CD4-positive, alpha-beta memory T cell (primary cell): ENCODE results near the gene SIN3B. TPM values are rescaled to one million over a fixed set of nuclear protein-coding genes. Genes with fewer than 3 reads are reported as not detected.

Experiments
- CTCF ChIA-PET: fragments of 350-600 bp; sonication (Branson Sonifier 250); formaldehyde crosslinking; loops from one replicate; lab custom pipeline; 2021; ENCODE audit warnings: inconsistent platforms; ENCODE audit not compliant: partially characterized antibody; lab: Charles Lee
- POLR2A ChIA-PET: fragments of 350-600 bp; sonication (Branson Sonifier 250); formaldehyde crosslinking; loops from one replicate; lab custom pipeline; 2021; ENCODE audit not compliant: partially characterized antibody; lab: Charles Lee
- DNase-seq, 5 donors: peaks; one replicate each; pipeline versions ENCODE4 v3.0.0 to v3.0.0-alpha.2; 2020 to 2022; ENCODE audit warnings: mixed read lengths in 1 of 5
- H3K27ac ChIP-seq: one replicate; pipeline ENCODE4 v1.7.0; 2013; ENCODE audit warnings: low read depth, low read length
- H3K27me3 ChIP-seq: 2 replicates; pipeline ENCODE4 v1.7.0; 2013; ENCODE audit warnings: mild to moderate bottlenecking, low read length, moderate library complexity; ENCODE audit not compliant: insufficient read depth
- H3K36me3 ChIP-seq: 2 replicates; pipeline ENCODE4 v1.7.0; 2013; ENCODE audit warnings: mild to moderate bottlenecking, low read length, moderate library complexity; ENCODE audit not compliant: insufficient read depth
- H3K4me1 ChIP-seq: 2 replicates; pipeline ENCODE4 v1.7.0; 2013; ENCODE audit warnings: mild to moderate bottlenecking, low read length, moderate library complexity; ENCODE audit not compliant: insufficient read depth
- H3K4me3 ChIP-seq, 2 donors: one replicate each; pipeline ENCODE4 v1.7.0; 2013; ENCODE audit warnings: low read length in 2 of 2, mild to moderate bottlenecking in 1 of 2
- H3K9me3 ChIP-seq, 2 donors: one replicate each; pipeline ENCODE4 v1.7.0; 2013; ENCODE audit warnings: low read length in 2 of 2, control low read depth in 1 of 2; ENCODE audit not compliant: control insufficient read depth in 1 of 2
- H3K27ac Mint-ChIP-seq, 7 donors: one replicate each; pipeline ENCODE4 v1.8.0; 2020 to 2021; ENCODE audit warnings: mixed read lengths in 7 of 7, mild to moderate bottlenecking in 6 of 7, inconsistent platforms in 3 of 7, moderate library complexity in 3 of 7
- H3K27me3 Mint-ChIP-seq, 2 donors: one replicate each; pipeline ENCODE4 v1.8.0; 2020 to 2021; ENCODE audit warnings: mixed read lengths in 2 of 2
- H3K36me3 Mint-ChIP-seq, 2 donors: one replicate each; pipeline ENCODE4 v1.8.0; 2020 to 2021; ENCODE audit warnings: mixed read lengths in 2 of 2, inconsistent platforms in 1 of 2, mild to moderate bottlenecking in 1 of 2
- H3K4me1 Mint-ChIP-seq, 4 donors: one replicate each; pipeline ENCODE4 v1.8.0; 2020 to 2021; ENCODE audit warnings: mixed read lengths in 4 of 4, mild to moderate bottlenecking in 1 of 4
- H3K4me3 Mint-ChIP-seq, 8 donors: one replicate each; pipeline ENCODE4 v1.8.0; 2020 to 2021; ENCODE audit warnings: mixed read lengths in 8 of 8, mild to moderate bottlenecking in 7 of 8, moderate library complexity in 6 of 8, inconsistent platforms in 3 of 8
- H3K9me3 Mint-ChIP-seq, 8 donors: one replicate each; pipeline ENCODE4 v1.8.0; 2020 to 2021; ENCODE audit warnings: mixed read lengths in 8 of 8, mild to moderate bottlenecking in 5 of 8, inconsistent platforms in 3 of 8, moderate library complexity in 1 of 8
- intact Hi-C: fragments of 100-400 bp; cut with micrococcal nuclease; formaldehyde crosslinking; loops from one replicate; pipeline ENCODE4 v1.15.1; 2023
- polyA plus RNA-seq, 2 donors: library from polyadenylated mRNA; unstranded; fragments of 300-500 nt; fragmentation: Illumina TruSeq; gene quantifications; one replicate each; pipeline ENCODE4 v1.2.3, GENCODE V29; 2021
- total RNA-seq, 2 experiments: library from RNA; stranded (reverse); gene quantifications; one replicate each; pipeline ENCODE4 v1.2.3, GENCODE V29; 2021

The SIN3B gene
- total and polyA plus RNA-seq, 4 experiments from 2014 or later = 1.4 to 88.4 (median 46.0) TPM

GRCh38 chr19:16911046-16911445 lies 81.8 kb downstream of the SIN3B start:
- no peak overlapping the region for H3K27ac Mint-ChIP-seq

GRCh38 chr19:16912780-16913179 lies 83.6 kb downstream of the SIN3B start:
- H3K27me3 Mint-ChIP-seq = peaks cover 2 to 3% of the 10 kb centered on the region in 2 donors
- intact Hi-C loops = no loop called here
- Histone ChIP-seq H3K36me3 (no peaks in the 10 kb centered on the region), H3K9me3 (peaks cover 0 to 10% of the 10 kb centered on the region in 2 donors), H3K4me1 (no peaks in the 10 kb centered on the region), H3K27me3 (no peaks in the 10 kb centered on the region), H3K27ac (no peak overlapping the region), H3K4me3 (no peak overlapping the region)
- H3K4me3 Mint-ChIP-seq = no peak overlapping the region
- no peak for DNase-seq
- H3K27ac Mint-ChIP-seq = no peak overlapping the region
- peaks cover 8% of the 10 kb centered on the region in 2 donors for H3K36me3 Mint-ChIP-seq
- H3K4me1 Mint-ChIP-seq = no peaks in the 10 kb centered on the region
- POLR2A ChIA-PET = no interaction called here
- CTCF ChIA-PET = no interaction called here
- H3K9me3 Mint-ChIP-seq = peaks cover 0 to 44% (median 32%) of the 10 kb centered on the region in 8 donors

More at GRCh38 chr19:16911046-16911445, 81.8 kb downstream of the SIN3B start:
- no peak for DNase-seq
- H3K4me1 Mint-ChIP-seq = no peaks in the 10 kb centered on the region
- peaks cover 0 to 10% of the 10 kb centered on the region in 2 donors for H3K9me3 ChIP-seq
- no peaks in the 10 kb centered on the region for H3K27me3 ChIP-seq
- H3K4me3 ChIP-seq = no peak overlapping the region
- peaks cover 0 to 44% (median 32%) of the 10 kb centered on the region in 8 donors for H3K9me3 Mint-ChIP-seq
- peaks cover 8% of the 10 kb centered on the region in 2 donors for H3K36me3 Mint-ChIP-seq
- CTCF ChIA-PET = interaction anchor here (1.5 kb wide), 1 partner anchor 141 kb away, joined by 5 read pairs; no protein-coding TSS in a partner anchor
- no peak overlapping the region for H3K27ac ChIP-seq
- POLR2A ChIA-PET = no interaction called here
- no peaks in the 10 kb centered on the region for H3K4me1 ChIP-seq
- H3K36me3 ChIP-seq = no peaks in the 10 kb centered on the region
- peaks cover 0 to 1% of the 10 kb centered on the region in 2 donors for H3K27me3 Mint-ChIP-seq
- intact Hi-C loops = no loop called here
- H3K4me3 Mint-ChIP-seq = no peak overlapping the region

GRCh38 chr19:16914421-16914820 lies 85.2 kb downstream of the SIN3B start:
- Mint-ChIP-seq H3K9me3 (peaks cover 1 to 48% (median 33%) of the 10 kb centered on the region in 8 donors), H3K4me1 (no peaks in the 10 kb centered on the region), H3K27me3 (peaks cover 4 to 7% of the 10 kb centered on the region in 2 donors), H3K4me3 (no peak overlapping the region), H3K36me3 (peaks cover 8 to 13% of the 10 kb centered on the region in 2 donors), H3K27ac (no peak overlapping the region)
- ChIA-PET CTCF (no interaction called here), POLR2A (no interaction called here)
- Histone ChIP-seq H3K4me3 (no peak overlapping the region), H3K4me1 (no peaks in the 10 kb centered on the region), H3K27me3 (no peaks in the 10 kb centered on the region), H3K36me3 (no peaks in the 10 kb centered on the region), H3K27ac (no peak overlapping the region), H3K9me3 (peaks cover 0 to 10% of the 10 kb centered on the region in 2 donors)
- intact Hi-C loops = no loop called here
- DNase-seq = no peak

- Mint-ChIP-seq H3K4me3 (no peak overlapping the region), H3K27ac (no peak overlapping the region), H3K27me3 (peaks cover 4 to 9% of the 10 kb centered on the region in 2 donors), H3K9me3 (peaks cover 1 to 48% (median 33%) of the 10 kb centered on the region in 8 donors), H3K4me1 (no peaks in the 10 kb centered on the region), H3K36me3 (peaks cover 8 to 13% of the 10 kb centered on the region in 2 donors)
- no peak overlapping the region for H3K4me3 ChIP-seq
- CTCF ChIA-PET = no interaction called here
- POLR2A ChIA-PET = no interaction called here
- no peaks in the 10 kb centered on the region for H3K27me3 ChIP-seq
- H3K36me3 ChIP-seq = no peaks in the 10 kb centered on the region
- H3K4me1 ChIP-seq = no peaks in the 10 kb centered on the region
- DNase-seq = no peak
- intact Hi-C loops = no loop called here
- no peak overlapping the region for H3K27ac ChIP-seq
- H3K9me3 ChIP-seq = peaks cover 0 to 10% of the 10 kb centered on the region in 2 donors
Measured at GRCh38 chr19:16915135-16915534, 85.9 kb downstream of the SIN3B start.

- no peaks in the 10 kb centered on the region for H3K4me1 Mint-ChIP-seq
- CTCF ChIA-PET = interaction anchor here (1.3 kb wide), 1 partner anchor 13 kb away, joined by 3 read pairs; no protein-coding TSS in a partner anchor
Measured at GRCh38 chr19:16915734-16916133, 86.5 kb downstream of the SIN3B start.

GRCh38 chr19:16917401-16917800 lies 88.2 kb downstream of the SIN3B start:
- Histone ChIP-seq H3K4me1 (no peaks in the 10 kb centered on the region), H3K36me3 (no peaks in the 10 kb centered on the region), H3K27me3 (no peaks in the 10 kb centered on the region), H3K27ac (no peak overlapping the region), H3K9me3 (peaks cover 0 to 10% of the 10 kb centered on the region in 2 donors), H3K4me3 (no peak overlapping the region)
- peaks cover 5 to 13% of the 10 kb centered on the region in 2 donors for H3K36me3 Mint-ChIP-seq
- ChIA-PET POLR2A (no interaction called here), CTCF (interaction anchor here (0.7 kb wide), 1 partner anchor 28 kb away, joined by 3 read pairs; no protein-coding TSS in a partner anchor)
- no peak overlapping the region for H3K4me3 Mint-ChIP-seq
- H3K4me1 Mint-ChIP-seq = peaks cover 0 to 1% (median 0%) of the 10 kb centered on the region in 4 donors
- peaks cover 4 to 12% of the 10 kb centered on the region in 2 donors for H3K27me3 Mint-ChIP-seq
- no peak for DNase-seq
- peaks cover 1 to 34% (median 23%) of the 10 kb centered on the region in 8 donors for H3K9me3 Mint-ChIP-seq
- intact Hi-C loops = no loop called here
- no peak overlapping the region for H3K27ac Mint-ChIP-seq

More at GRCh38 chr19:16915734-16916133, 86.5 kb downstream of the SIN3B start:
- H3K27me3 Mint-ChIP-seq = peaks cover 4 to 9% of the 10 kb centered on the region in 2 donors
- no peak overlapping the region for H3K27ac Mint-ChIP-seq
- no peak overlapping the region for H3K27ac ChIP-seq
- H3K4me1 ChIP-seq = no peaks in the 10 kb centered on the region
- H3K27me3 ChIP-seq = no peaks in the 10 kb centered on the region
- peaks cover 0 to 10% of the 10 kb centered on the region in 2 donors for H3K9me3 ChIP-seq
- H3K36me3 Mint-ChIP-seq = peaks cover 8 to 13% of the 10 kb centered on the region in 2 donors
- no peak overlapping the region for H3K4me3 ChIP-seq
- no peak for DNase-seq
- H3K4me3 Mint-ChIP-seq = no peak overlapping the region
- H3K36me3 ChIP-seq = no peaks in the 10 kb centered on the region
- H3K9me3 Mint-ChIP-seq = peaks cover 1 to 45% (median 32%) of the 10 kb centered on the region in 8 donors
- intact Hi-C loops = no loop called here
- POLR2A ChIA-PET = no interaction called here

GRCh38 chr19:16919496-16919895 lies 90.3 kb downstream of the SIN3B start:
- POLR2A ChIA-PET = no interaction called here

More at GRCh38 chr19:16919496-16919895, 90.3 kb downstream of the SIN3B start:
- peaks cover 4 to 15% of the 10 kb centered on the region in 2 donors for H3K27me3 Mint-ChIP-seq
- intact Hi-C loops = no loop called here
- DNase-seq = no peak
- H3K36me3 Mint-ChIP-seq = peaks cover 0 to 5% of the 10 kb centered on the region in 2 donors
- CTCF ChIA-PET = no interaction called here
- peaks cover 0 to 4% (median 0%) of the 10 kb centered on the region in 4 donors for H3K4me1 Mint-ChIP-seq
- Histone ChIP-seq H3K27ac (no peak overlapping the region), H3K36me3 (no peaks in the 10 kb centered on the region), H3K4me3 (no peak overlapping the region), H3K9me3 (no peaks in the 10 kb centered on the region), H3K27me3 (no peaks in the 10 kb centered on the region), H3K4me1 (no peaks in the 10 kb centered on the region)
- H3K4me3 Mint-ChIP-seq = no peak overlapping the region
- H3K27ac Mint-ChIP-seq = no peak overlapping the region
- peaks cover 0 to 17% (median 6%) of the 10 kb centered on the region in 8 donors for H3K9me3 Mint-ChIP-seq
